K562 (cell line): ENCODE data around the gene CNOT10. TPM values are rescaled to one million over a fixed set of nuclear protein-coding genes. Genes with fewer than 3 reads are reported as not detected.

Experiments used
- ATF4 ChIP-seq: fragments of 450-650 bp; formaldehyde crosslinking; IDR thresholded peaks from 2 replicates; pipeline ENCODE4 v1.4.0; 2022; ENCODE audit warnings: mild to moderate bottlenecking, moderate library complexity
- CXXC5 ChIP-seq: fragments of 250-450 bp; sonication (Bioruptor Pico); IDR thresholded peaks from 2 replicates; pipeline ENCODE4 v1.8.0; 2022; ENCODE audit warnings: inconsistent platforms, mild to moderate bottlenecking, moderate library complexity
- FOSL1 ChIP-seq: fragments of 200-800 bp; sonication (Bioruptor generic); conservative IDR thresholded peaks from 2 replicates; pipeline ENCODE4 v1.6.1; 2016; ENCODE audit warnings: missing genetic modification characterization, missing compliant biosample characterization
- GABPA ChIP-seq: fragments of 200-800 bp; sonication (Bioruptor generic); conservative IDR thresholded peaks from 2 replicates; pipeline ENCODE4 v1.6.1; 2016; ENCODE audit warnings: low read depth, missing genetic modification characterization, missing compliant biosample characterization
- HNRNPUL1 ChIP-seq: fragments of 200-400 bp; formaldehyde crosslinking; IDR thresholded peaks from 2 replicates; pipeline ENCODE4 v1.6.1; 2017; ENCODE audit warnings: low read length
- MITF ChIP-seq: IDR thresholded peaks from 2 replicates; pipeline ENCODE4 v1.6.1; 2014; ENCODE audit warnings: antibody characterized with exemption
- MYNN ChIP-seq, 2 experiments: sonication (generic); formaldehyde crosslinking in 1 of 2; IDR thresholded peaks; 2 replicates each; pipeline versions ENCODE4 v1.5.0 to v1.6.1; 2016 to 2020; ENCODE audit warnings: antibody characterized with exemption in 1 of 2, missing genetic modification reagents in 1 of 2
- PBX2 ChIP-seq, 2 experiments: IDR thresholded peaks in 1 of 2; conservative IDR thresholded peaks in 1 of 2; 2 replicates each; pipeline ENCODE4 v1.6.1; 2016; ENCODE audit warnings: low read depth in 2 of 2, mild to moderate bottlenecking in 1 of 2, missing compliant biosample characterization in 1 of 2, missing genetic modification characterization in 1 of 2, moderate library complexity in 1 of 2
- RBM22 ChIP-seq: fragments of 200-400 bp; formaldehyde crosslinking; IDR thresholded peaks from 2 replicates; pipeline ENCODE4 v1.6.1; 2018; ENCODE audit warnings: low read length, low read depth; ENCODE audit not compliant: poor library complexity, severe bottlenecking
- SMAD1 ChIP-seq: fragments of 150-350 bp; IDR thresholded peaks from 2 replicates; pipeline ENCODE4 v1.6.1; 2014; ENCODE audit warnings: low read length, low read depth; ENCODE audit not compliant: partially characterized antibody
- SMARCC2 ChIP-seq: fragments of 450-650 bp; IDR thresholded peaks from 2 replicates; pipeline ENCODE4 v1.6.1; 2017; ENCODE audit warnings: antibody characterized with exemption, moderate library complexity, mild to moderate bottlenecking, low read depth
- ZNF436 ChIP-seq: fragments of 250-450, 450-650 bp; sonication (Bioruptor Pico); formaldehyde crosslinking; IDR thresholded peaks from 2 replicates; pipeline ENCODE4 v1.7.0; 2020; ENCODE audit warnings: mild to moderate bottlenecking
- ZNF551 ChIP-seq: fragments of 250-450 bp; sonication (Bioruptor Pico); IDR thresholded peaks from 2 replicates; pipeline ENCODE4 v1.5.0; 2021; ENCODE audit warnings: mild to moderate bottlenecking, moderate library complexity
- ZNF644 ChIP-seq: fragments of 200-800 bp; sonication (Bioruptor generic); IDR thresholded peaks from 2 replicates; pipeline ENCODE4 v1.6.1; 2016; ENCODE audit warnings: low read depth, missing genetic modification characterization, missing compliant biosample characterization
- polyA plus RNA-seq, 8 experiments: library from polyadenylated mRNA; depleted of rRNA in 4 of 8; stranded (reverse) in 5 of 8; unstranded in 3 of 8; fragments of >200 nt; fragmentation: Nextera tagmentation in 2 of 8; fragmentation: Illumina TruSeq in 1 of 8; extraction: Ambion mirVana in 2 of 8; extraction: Trizol in 1 of 8; gene quantifications; 2 replicates each; pipeline versions ENCODE4 v1.2.1 to v1.2.3, GENCODE V29; 2011 to 2014; ENCODE audit warnings: inconsistent platforms in 1 of 8, missing spikeins in 1 of 8
- total RNA-seq, 7 experiments: library from RNA; depleted of rRNA in 6 of 7; stranded (reverse); fragments of >200 nt in 6 of 7; fragmentation: Illumina TruSeq in 2 of 7; extraction: Trizol in 2 of 7; gene quantifications; 2 replicates each; pipeline versions ENCODE4 v1.2.1 to v1.2.3, GENCODE V29; 2011 to 2021; ENCODE audit warnings: low replicate concordance in 1 of 7
- TF ChIP-seq, protein P1 (sequence below): sonication (generic); formaldehyde crosslinking; IDR thresholded peaks from 2 replicates; pipeline ENCODE4 v1.8.0; 2022; ENCODE audit warnings: mild to moderate bottlenecking, low read depth, missing genetic modification reagents

Gene CNOT10
- total and polyA plus RNA-seq, 9 of the 15 experiments (the other 6 are each of a cell fraction or from before 2014, with no cell fraction given): 35.7 to 114 (median 81.9) TPM

DNA sequence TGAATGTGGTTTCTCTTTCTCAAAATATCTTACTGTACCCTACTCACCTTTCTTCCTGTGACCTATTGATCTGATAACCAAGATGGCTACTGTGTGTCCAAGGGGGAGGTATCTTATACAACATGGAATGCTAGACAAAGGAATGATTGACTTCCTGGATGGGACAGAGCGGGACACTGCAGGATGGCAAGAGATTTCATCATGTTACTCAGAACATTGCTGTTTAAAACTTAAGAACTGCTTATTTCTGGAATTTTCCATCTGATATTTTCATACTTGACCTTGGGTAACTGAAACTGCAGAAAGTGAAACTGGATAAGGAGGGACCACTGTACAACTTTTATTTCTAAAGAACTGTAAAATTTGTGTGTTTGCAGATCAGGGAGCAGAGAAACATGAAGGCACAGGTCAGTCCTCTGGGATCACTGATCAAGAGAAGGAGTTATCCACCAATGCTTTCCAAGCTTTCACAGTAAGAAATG is 18.5 kb downstream of the CNOT10 start (continued):
- TF ChIP-seq, protein P1, sequence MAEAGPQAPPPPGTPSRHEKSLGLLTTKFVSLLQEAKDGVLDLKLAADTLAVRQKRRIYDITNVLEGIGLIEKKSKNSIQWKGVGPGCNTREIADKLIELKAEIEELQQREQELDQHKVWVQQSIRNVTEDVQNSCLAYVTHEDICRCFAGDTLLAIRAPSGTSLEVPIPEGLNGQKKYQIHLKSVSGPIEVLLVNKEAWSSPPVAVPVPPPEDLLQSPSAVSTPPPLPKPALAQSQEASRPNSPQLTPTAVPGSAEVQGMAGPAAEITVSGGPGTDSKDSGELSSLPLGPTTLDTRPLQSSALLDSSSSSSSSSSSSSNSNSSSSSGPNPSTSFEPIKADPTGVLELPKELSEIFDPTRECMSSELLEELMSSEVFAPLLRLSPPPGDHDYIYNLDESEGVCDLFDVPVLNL: no peak
- no peak for TF ChIP-seq HNRNPUL1
- peak; percentile 27; the same call in 1 of the 2 replicates for TF ChIP-seq CXXC5 (CRISPR knock-in tag)
- TF ChIP-seq MITF: no peak
- TF ChIP-seq ZNF644: peak; percentile 76; the same call in 1 of the 2 replicates
- TF ChIP-seq ATF4: peak; percentile 73; the same call in 1 of the 2 replicates
- TF ChIP-seq PBX2 (CRISPR knock-in tag; IDR thresholded peaks at IDR 0.05; ENCODE audit: low read depth): no peak
- TF ChIP-seq PBX2 (tag; conservative IDR thresholded peaks at IDR 0.05; ENCODE audit: low read depth): no peak
- no peak for TF ChIP-seq ZNF436 (CRISPR knock-in tag)
- TF ChIP-seq SMARCC2: no peak
- no peak for TF ChIP-seq SMAD1
- TF ChIP-seq MYNN (IDR thresholded peaks at IDR 0.05): no peak
- TF ChIP-seq MYNN (CRISPR knock-in tag; IDR thresholded peaks at IDR 0.05): no peak
- TF ChIP-seq RBM22: no peak
- TF ChIP-seq FOSL1 (tag): 0 out of 2 replicates have a peak, but pooled peaks have one; percentile 33
- no peak for TF ChIP-seq ZNF551 (CRISPR knock-in tag)
- peak; percentile 36; the same call in 1 of the 2 replicates for TF ChIP-seq GABPA (tag)
